Ascending aorta (tissue), 2 donors: ENCODE measurements around the gene LDLRAD4. TPM values are rescaled to one million over a fixed set of nuclear protein-coding genes. Genes with fewer than 3 reads are reported as not detected.

Experiments used
- DNase-seq, 2 donors: peaks; one replicate each; pipeline ENCODE4 v3.0.0-alpha.2; 2019; ENCODE audit warnings: low spot score in 2 of 2
- H3K27ac ChIP-seq, 2 donors: fragments of 200-600 bp; sonication (generic); one replicate each; pipeline ENCODE4 v1.5.1; 2016 to 2017; ENCODE audit warnings: mild to moderate bottlenecking in 1 of 2
- H3K27me3 ChIP-seq: fragments of 200-600 bp; sonication (generic); one replicate; pipeline ENCODE4 v1.5.1; 2017
- H3K36me3 ChIP-seq, 2 donors: fragments of 200-600 bp; sonication (generic); one replicate each; pipeline ENCODE4 v1.5.1; 2016
- H3K4me1 ChIP-seq, 2 donors: fragments of 200-600 bp; sonication (generic); one replicate each; pipeline ENCODE4 v1.5.1; 2016 to 2017; ENCODE audit warnings: mild to moderate bottlenecking in 1 of 2
- H3K4me3 ChIP-seq, 2 donors: fragments of 200-600 bp; sonication (generic); one replicate each; pipeline ENCODE4 v1.5.1; 2016 to 2017; ENCODE audit warnings: mild to moderate bottlenecking in 1 of 2
- H3K9me3 ChIP-seq, 2 donors: fragments of 200-600 bp; sonication (generic); one replicate each; pipeline ENCODE4 v1.5.1; 2016
- CTCF ChIP-seq, 3 experiments: fragments of 200-600 bp in 2 of 3; fragments of 450-650 bp in 1 of 3; sonication (generic) in 2 of 3; IDR thresholded peaks; one replicate each; pipeline ENCODE4 v1.5.1; 2016 to 2019; ENCODE audit warnings: antibody characterized with exemption in 3 of 3, mild to moderate bottlenecking in 1 of 3, moderate library complexity in 1 of 3
- intact Hi-C: fragments of 100-400 bp; cut with DNase I; formaldehyde crosslinking; loops from one replicate; pipeline ENCODE4 v1.15.1; 2023
- total RNA-seq: library from RNA; depleted of rRNA; stranded (reverse); fragments of >200 nt; gene quantifications from one replicate; pipeline ENCODE4 v1.1.0, GENCODE V29; 2016

The LDLRAD4 gene
- total RNA-seq, 1 donor from 2014 or later = 21.0 TPM

- TF ChIP-seq CTCF (IDR thresholded peaks at IDR 0.05) = peak in 1 of 3 experiments; percentile 4
- DNase-seq = peak in 1 of 2 donors; percentile 64
These were observed 392.6 kb downstream of the LDLRAD4 start for GRCh38 chr18:13611142-13611600.

GRCh38 chr18:13611601-13612195 is 393.1 kb downstream of the LDLRAD4 start:
- peaks cover 4 to 11% of the 10 kb centered on the region in 2 donors for H3K4me1 ChIP-seq
- H3K27me3 ChIP-seq = no peaks in the 10 kb centered on the region
- intact Hi-C loops = no loop called here
- peak overlapping the region; percentile 61 to 62 for H3K27ac ChIP-seq
- H3K36me3 ChIP-seq = no peaks in the 10 kb centered on the region
- H3K9me3 ChIP-seq = no peaks in the 10 kb centered on the region
- no peak for DNase-seq
- peak overlapping the region; percentile 45 to 60 for H3K4me3 ChIP-seq
- peak in 1 of 3 experiments; percentile 11 for TF ChIP-seq CTCF (IDR thresholded peaks at IDR 0.05)

More at GRCh38 chr18:13611142-13611600, 392.6 kb downstream of the LDLRAD4 start:
- Histone ChIP-seq H3K4me3 (peak overlapping the region; percentile 45 to 60), H3K9me3 (no peaks in the 10 kb centered on the region), H3K4me1 (peaks cover 4 to 11% of the 10 kb centered on the region in 2 donors), H3K36me3 (no peaks in the 10 kb centered on the region), H3K27me3 (no peaks in the 10 kb centered on the region), H3K27ac (peak overlapping the region; percentile 61 to 62)
- intact Hi-C loops = no loop called here

- no peaks in the 10 kb centered on the region for H3K27me3 ChIP-seq
- TF ChIP-seq CTCF (IDR thresholded peaks at IDR 0.05) = no peak
- intact Hi-C loops = no loop called here
- H3K27ac ChIP-seq = peak overlapping the region; percentile 61 to 62
- H3K4me3 ChIP-seq = peak overlapping the region in 1 of 2 donors; percentile 60
- H3K9me3 ChIP-seq = no peaks in the 10 kb centered on the region
- no peaks in the 10 kb centered on the region for H3K36me3 ChIP-seq
- H3K4me1 ChIP-seq = peaks cover 4 to 11% of the 10 kb centered on the region in 2 donors
- DNase-seq = no peak
These were observed 393.8 kb downstream of the LDLRAD4 start for GRCh38 chr18:13612196-13612997.

- H3K27ac ChIP-seq = no peak overlapping the region
- DNase-seq = no peak
These were observed 394.5 kb downstream of the LDLRAD4 start for GRCh38 chr18:13613099-13613498.

More at GRCh38 chr18:13613099-13613498, 394.5 kb downstream of the LDLRAD4 start:
- intact Hi-C loops = no loop called here
- Histone ChIP-seq H3K4me1 (peaks cover 4 to 11% of the 10 kb centered on the region in 2 donors), H3K27me3 (no peaks in the 10 kb centered on the region), H3K36me3 (no peaks in the 10 kb centered on the region), H3K4me3 (no peak overlapping the region), H3K9me3 (no peaks in the 10 kb centered on the region)
- TF ChIP-seq CTCF (IDR thresholded peaks at IDR 0.05) = no peak
